Subcutaneous adipose tissue (tissue), 4 donors: ENCODE data around the gene TMF1. TPM values are rescaled to one million over a fixed set of nuclear protein-coding genes. Genes with fewer than 3 reads are reported as not detected.

Experiments used
- CTCF ChIP-seq: fragments of 450-650 bp; IDR thresholded peaks from one replicate; pipeline ENCODE4 v1.5.1; 2016; ENCODE audit warnings: low read depth, mild to moderate bottlenecking, control low read depth, antibody characterized with exemption, moderate library complexity
- total RNA-seq, 4 donors: library from RNA; depleted of rRNA; stranded (reverse); fragments of >200 nt; gene quantifications; one replicate each; pipeline ENCODE4 v1.1.0, GENCODE V29; 2016

The TMF1 gene
- total RNA-seq, 4 donors from 2014 or later: 28.8 to 39.8 (median 36.3) TPM

GRCh38 chr3:68987322-68987721 lies 64.8 kb downstream of the TMF1 start:
- no peak for TF ChIP-seq CTCF

GRCh38 chr3:68986496-68987208 lies 65.5 kb downstream of the TMF1 start:
- TF ChIP-seq CTCF: no peak

GRCh38 chr3:68985146-68985790 lies 66.9 kb downstream of the TMF1 start:
- TF ChIP-seq CTCF: no peak

DNA sequence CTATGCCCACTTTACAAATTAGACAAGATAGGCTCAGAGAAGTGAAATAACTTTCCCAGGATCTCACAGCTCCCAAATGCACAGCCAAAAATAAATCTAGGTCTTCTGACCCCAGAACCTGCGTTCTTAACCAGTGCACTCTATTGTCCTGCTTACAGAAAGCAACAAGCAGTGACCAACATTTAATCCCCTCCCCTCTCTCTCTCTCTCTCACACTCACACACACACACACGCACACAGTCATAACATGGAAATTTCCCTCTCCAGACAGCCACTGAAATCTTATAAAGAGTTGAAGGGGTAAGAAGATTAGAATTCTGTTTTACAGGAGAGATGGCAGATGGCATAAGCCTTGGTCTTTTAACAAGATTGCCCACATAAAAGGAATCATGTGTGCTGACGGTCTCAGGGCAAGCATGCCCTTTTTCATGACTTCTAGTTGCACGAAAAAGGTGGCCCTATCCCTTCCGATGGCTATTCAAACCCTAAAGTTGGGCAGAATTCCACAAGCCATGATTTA lies 68.1 kb downstream of the TMF1 start:
- TF ChIP-seq CTCF: no peak

DNA sequence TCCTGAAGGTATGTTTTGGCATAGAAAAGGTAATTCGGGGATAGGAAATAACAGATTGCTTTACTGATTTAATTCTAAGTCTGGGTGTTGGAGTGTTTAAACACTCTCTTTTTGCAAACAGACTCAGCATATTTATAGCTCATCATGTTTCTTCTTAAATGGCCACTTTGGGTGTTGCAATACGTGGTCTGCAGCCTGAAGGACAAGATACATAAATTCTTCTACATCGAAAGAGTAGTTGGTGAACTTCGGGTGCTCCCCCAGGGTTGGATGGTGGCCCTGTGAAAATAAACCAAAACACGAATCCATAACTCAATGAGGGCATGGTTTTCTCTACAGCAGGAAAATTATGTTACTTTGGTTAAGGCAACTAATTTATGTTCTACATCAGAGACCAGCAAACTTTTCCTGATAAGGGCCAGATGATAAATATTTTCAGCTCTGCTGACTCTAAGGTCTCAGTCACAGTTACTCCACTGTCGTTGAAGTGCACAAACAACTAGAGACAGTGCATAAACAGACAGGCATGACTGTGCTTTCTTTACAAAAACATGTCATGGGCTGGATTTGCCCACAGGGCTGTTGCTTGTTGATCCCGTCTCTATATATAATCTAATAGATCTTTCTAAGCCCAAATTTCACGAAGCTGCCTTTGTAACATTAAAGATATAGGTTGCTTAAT lies 74.5 kb downstream of the TMF1 start:
- TF ChIP-seq CTCF: no peak

- no peak for TF ChIP-seq CTCF
These were observed 77.4 kb downstream of the TMF1 start for GRCh38 chr3:68974711-68975110.

DNA sequence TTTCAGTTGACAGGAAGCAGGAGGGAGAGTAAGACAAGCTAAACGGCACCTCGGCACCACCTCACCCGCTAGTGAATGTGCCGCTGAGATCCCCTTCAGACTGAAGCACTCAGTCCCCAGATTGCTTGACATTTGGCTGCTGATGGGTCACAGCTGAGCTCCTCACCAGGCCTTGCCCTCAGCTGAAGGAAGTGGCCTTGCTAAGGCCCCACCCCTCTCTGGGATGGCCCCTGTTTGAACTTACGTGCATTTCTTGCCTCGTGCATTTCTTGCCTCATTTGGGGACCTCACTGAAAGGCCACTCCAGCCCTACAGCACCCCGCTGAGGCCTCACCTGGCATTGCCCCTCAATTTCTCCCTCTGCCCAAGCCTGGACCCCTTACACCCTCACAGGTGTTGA lies 78.5 kb downstream of the TMF1 start:
- TF ChIP-seq CTCF: no peak
